Measurements from ENCODE around the gene AUNIP.

The AUNIP gene

DNA sequence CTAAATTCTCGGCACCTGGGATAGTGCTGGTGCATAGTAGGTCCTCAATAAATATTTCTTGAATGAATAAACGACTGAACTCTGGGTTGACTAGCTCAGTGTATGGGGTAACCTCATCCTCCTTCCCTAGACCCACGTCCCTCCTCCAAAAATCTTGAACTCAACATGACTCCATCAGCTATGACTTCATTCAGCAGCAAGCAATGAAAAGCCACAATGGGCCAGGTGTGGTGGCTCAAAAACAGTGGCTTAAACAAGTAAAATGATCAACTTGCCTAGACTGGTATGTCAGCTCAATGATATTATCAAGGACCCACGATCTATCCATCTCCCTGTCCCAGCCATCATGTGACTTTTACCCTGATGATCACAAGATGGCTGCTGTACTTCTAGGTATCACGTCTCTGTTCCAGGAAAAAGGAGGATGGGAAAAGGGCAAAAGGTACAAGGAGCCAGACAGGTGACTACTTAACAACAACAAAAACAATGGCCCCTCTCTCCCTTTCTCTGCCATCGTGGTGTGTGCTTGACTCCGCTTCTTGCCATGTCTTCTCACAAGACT is 29.2 kb upstream of the AUNIP start:
- no peak for DNase-seq

DNA sequence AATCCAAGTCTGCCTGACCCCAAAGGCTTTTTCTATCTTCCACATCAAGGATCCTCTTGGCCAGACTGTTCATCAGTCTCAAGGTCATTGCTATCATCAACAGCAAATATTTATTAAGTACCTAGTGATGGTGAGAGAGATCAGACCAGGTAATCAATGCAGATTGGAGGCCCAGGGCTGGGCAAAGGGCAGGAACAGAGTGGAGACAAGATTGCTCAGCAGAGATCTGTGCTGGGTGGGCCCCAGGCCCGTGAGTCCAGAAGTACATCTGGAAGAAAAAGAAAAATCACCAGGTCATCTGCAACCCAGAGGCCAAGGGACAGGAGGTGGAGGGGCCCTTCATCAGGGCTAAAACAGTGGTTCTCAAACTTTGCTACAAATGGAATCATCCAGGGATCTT is 26.3 kb upstream of the AUNIP start:
- no peak for DNase-seq

DNA sequence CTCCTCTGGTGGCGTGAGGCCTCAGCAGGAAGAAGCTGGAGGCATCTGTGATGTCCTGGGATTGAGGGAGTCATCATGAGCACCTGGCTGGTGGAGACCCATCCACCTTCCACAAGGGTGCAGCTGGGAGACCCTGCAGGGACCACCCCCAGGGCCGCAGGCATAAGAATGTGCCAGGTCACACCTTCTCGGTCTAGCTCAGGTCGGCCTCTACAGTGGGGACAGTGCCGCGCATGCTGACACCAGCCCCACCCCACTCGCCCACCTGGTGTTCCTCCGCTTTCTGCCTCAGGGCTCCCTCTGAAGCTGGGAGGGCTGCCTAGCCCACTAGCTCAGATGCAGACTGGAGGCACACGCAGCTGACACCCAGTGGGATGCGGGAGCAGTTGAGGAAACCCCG is 22.0 kb upstream of the AUNIP start:
- DNase-seq = no peak

DNA sequence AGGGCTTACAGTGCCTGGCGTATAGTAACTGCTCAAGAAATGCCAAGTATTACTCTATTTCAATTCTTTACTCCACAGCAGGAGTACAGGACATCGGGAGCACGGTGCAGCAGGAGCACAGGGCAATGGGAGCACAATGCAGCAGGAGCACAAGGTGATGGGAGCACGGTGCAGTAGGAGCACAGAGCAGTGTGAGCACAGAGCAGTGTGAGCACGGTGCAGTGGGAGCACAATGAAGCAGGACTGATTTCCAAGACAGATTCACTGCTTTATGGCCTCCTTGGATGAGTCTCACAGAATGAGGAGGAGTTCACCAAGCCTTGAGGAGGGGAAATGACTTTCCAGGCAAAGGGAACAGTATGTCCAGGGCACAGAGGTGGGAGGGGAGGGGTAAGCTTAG is 21.3 kb upstream of the AUNIP start:
- DNase-seq = no peak

DNA sequence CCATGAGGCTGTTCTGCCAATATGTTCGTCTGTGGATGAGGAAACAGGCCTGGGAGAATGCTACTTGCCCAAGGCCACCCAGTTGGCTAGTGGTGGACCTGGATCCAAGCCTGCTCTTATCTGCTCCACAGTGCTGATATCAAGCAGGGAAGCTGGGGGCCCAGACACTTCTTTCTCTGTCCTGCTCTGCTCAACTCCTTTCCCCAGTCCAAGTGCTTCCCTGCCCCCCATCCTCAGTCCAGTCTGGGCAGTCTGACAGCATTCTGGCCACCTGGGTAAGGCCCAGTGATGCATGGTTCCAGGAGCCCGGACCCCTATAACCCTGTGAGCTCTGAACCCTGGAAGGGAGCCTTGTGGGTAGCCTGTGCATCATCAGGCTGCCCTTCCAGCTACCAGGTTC is 20.4 kb upstream of the AUNIP start:
- no peak for DNase-seq

DNA sequence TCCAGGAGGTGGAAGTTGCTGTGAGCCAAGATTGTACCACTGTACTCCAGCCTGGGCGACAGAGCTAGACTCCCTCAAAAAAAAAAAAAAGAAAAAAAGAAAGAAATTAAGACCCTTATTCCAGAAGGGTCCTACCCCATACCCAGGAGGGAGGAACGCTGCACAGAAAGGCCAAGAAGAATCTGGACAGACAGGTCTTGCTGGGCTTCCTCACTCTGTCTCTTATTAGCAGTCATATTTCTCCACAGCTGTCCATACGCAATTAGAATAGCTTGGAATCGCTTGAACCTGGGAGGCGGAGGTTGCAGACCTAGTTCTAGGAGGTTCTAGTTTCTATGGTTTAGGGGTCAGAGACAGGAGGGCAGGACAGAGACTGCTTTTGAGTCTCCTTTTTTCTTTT is 19.4 kb upstream of the AUNIP start:
- DNase-seq = no peak

DNA sequence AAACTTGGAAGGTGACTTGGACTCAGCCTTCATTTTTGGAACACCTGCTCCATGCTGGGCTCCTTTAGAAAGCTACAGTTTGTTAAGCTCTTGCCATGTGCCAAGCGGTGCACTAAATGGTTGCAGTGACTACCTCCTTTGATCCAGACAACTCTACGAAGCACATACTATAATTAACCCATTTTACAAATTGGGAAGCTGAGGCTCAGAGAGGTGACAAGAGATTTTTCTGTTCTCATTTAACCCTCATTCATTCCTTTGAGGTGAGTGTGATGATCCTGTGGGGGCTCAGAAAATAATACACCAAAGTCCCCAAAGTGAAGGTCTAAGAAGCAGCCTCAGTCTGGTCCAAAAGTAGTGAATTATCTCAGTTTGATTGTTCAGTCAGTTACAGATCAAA is 17.9 kb upstream of the AUNIP start:
- no peak for DNase-seq

DNA sequence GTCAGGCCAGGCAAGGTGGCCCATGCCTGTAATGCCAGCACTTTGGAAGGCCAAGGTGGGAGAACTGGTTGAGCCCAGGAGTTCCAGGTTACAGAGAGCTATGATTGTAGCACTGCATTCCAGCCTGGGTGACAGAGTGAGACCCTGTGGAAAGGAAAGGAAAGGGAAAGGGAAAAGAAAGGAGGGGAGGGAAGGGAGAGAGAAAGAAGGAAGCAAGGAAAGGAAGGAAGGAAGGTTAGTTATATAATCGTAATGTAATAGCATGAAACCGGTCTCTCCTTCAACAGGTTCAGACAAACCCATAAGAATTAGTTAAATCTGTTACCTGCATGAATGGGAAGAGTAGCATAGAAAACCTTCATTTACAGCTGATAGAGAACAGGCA is 17.4 kb upstream of the AUNIP start:
- no peak for DNase-seq

DNA sequence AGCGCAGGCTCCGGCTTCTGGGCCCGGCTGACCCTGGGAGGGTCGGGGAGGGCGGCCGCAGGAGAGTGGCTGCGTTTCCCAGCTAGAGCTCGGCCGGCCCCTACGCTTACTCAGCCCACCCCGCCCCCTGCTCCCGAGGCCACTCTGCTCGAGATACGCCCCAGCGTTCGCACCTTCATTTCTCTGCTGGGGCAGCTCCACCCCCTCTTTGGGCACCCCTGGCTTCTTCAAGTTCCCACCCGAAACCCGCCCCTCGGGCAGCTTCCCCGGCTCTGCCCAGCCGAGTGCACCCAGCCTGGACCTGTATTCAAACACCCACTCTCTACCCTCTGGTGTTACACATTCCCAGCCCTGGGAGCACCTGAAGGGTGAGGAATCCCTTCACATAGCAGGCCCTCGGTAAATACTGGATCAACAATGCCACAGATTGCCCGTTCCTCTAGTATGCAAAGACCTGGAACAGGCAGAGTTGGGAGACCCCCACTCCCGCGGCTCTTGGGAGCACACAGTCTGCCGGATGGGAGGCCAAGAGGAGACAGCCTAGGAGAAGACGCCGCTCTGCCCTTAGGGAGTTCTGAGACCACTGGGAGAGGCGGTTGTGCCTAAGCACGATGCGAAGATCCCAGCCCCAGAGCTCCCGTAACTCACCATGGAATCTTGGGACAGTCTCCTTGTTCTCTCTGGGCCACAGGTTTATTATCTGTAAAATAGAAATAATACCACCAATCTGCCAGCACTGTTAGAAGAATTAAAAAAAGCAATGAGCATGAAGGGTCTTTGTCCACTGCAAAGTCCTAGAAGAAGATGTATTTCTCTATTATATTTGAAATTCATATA is 16.8 kb upstream of the AUNIP start:
- DNase-seq = no peak

DNA sequence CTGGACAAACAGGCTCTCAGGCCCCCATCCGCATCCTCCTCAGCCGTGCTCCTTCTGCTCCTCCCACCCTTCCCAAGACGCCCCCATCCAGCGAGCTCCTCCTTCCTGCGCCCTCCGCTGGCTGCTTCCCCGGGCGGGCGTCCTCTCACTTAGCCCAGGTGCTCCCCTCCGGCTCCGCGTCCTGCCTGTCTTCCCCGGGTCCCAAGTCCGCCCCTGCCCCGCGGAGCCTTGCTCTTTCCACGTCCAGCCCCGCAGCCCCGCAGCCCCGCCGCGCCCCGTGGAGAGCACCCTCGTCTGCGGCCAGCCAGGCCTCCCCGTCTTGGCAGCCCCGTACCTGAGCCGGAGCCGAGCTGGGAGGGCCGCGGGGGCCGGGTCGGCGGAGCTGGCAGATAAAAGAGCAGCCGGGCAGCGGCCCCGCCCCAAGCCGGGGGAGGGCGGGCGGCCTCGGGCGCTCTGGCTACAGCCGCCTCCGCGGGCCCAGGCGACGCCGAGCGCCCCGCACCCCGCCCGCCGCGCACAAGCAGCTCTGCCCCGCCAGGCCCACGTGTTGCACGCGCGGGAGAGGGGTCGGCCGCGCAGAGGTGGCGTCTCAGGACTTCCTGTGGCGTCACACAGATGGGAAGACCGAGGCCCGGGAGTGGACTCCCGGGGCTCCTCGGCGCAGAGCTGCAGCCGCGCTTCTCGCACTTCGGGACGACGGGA is 16.0 kb upstream of the AUNIP start, which contains the start of gene PAQR7:
Gene PAQR7 (minus strand): TSS at position 555 of the 702 bp plus-strand sequence. CDS start 11,869 bp downstream, outside the sequence.
- peak; percentile 75 for DNase-seq

DNA sequence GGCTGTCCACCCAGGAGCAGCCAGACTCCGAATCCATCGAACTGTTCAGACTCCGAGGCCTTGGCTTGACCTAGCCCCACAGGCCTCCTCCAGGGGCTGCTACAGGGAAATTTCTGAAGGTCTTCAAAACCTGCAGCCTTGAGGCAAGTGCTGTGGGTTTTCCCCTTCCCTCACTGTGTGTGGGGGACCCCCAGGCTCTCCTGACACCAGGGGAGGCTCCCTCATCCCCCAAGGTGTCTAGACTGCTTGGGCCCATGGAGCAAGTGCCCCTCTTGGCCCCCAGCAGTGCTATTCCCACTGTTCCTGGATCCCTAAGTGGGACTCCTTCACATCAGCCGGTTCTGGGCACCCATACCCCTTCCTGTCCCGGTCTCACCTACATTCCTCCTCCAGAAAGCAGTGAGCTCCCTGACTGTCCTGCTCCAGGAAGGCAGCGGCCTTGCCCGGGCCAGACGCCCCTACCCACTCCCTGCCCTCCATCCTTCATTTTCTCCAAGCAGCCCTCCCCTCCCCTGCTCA is 15.4 kb upstream of the AUNIP start:
- no peak for DNase-seq

DNA sequence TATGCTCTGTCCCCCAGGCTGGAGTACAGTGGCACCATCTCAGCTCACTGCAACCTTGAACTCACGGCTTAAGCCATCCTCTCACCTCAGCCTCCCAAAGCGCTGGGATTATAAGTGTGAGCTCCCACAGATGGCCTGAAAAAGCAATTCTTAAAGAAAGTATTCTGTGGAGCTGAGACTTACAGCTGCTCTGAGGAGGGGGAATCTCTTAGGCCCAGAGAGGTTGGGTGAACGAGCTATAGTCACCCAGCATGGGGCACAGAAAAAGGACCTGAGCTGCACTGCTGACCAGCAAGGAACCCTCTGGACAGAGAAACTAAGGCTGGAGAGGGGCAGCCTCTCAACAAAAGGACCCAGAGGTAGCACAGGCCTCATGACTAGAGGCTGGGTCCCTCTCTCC is 15.0 kb upstream of the AUNIP start:
- DNase-seq = no peak

DNA sequence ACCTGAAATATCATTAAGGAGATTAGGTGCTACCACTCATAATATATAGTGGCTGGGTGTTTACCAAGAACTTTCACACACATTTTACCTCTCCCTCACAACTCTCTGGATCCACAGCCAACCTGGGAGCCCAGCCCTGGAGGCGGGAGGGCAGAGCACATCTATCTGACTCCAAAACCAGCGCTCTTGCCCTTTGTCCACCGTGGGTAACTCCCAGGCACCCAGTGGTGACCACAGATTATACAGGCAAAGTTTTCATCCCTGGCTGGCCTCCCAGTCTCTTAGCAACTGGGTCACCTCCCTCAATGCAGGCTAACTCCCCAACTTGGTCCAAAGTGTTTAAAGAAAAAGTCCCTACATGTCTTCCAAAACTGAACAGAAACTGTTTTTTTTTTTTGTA is 13.9 kb upstream of the AUNIP start:
- DNase-seq = no peak

DNA sequence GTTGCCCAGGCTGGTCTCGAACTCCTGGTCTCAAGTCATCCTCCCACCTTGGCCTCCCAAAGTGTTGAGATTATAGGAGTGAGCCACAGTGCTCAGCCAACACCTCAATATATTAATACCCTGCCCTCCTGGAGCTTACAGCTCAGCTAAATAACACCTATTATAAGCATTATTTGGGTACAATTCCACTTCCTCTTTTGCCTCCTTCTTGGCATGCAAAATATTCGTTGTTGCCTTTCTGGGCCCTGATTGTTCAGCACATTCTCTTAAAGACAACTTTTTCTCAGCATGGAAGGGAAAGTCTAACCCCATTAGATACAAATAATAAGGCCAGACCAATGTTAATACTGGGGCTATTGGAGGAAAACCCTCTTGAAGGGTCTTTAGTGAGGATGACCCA is 13.5 kb upstream of the AUNIP start:
- no peak for DNase-seq

DNA sequence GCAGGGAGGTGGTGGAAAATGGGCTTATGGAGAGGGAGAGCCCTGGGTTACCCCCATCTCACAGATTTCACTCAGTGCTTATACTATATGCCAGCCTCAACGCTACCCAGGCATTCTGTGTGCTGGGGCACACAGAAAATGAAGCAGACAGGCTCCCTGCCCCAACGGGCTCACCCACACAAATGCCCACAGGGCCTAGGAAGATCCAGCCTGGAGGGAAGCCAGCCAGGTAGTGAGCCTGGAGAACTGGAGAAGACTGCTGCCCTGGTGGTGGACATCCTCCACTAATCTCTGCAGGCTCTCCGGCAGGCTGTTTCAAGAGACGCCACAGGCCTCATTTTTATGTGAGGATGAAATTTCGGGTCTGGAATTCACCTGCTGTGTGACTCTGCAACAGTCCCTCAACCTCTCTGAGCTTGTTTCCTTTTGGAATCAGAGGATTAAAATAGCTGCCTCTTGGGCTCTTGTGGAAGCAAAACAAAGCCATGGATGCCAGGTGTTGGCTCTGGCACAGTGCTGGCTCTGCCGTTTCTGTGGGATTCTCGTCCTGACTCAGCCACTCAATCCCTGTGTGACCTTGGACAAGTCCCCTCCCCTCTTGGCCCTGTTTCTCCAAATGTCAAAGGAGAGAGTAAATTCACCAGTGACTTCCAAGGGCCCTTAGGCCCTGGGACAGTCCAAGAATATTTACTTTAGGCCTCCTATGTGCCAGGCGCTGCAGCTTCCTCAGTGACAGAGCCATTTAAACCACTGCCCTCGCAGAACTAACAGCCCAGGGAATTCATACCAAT is 12.6 kb upstream of the AUNIP start:
- no peak for DNase-seq

DNA sequence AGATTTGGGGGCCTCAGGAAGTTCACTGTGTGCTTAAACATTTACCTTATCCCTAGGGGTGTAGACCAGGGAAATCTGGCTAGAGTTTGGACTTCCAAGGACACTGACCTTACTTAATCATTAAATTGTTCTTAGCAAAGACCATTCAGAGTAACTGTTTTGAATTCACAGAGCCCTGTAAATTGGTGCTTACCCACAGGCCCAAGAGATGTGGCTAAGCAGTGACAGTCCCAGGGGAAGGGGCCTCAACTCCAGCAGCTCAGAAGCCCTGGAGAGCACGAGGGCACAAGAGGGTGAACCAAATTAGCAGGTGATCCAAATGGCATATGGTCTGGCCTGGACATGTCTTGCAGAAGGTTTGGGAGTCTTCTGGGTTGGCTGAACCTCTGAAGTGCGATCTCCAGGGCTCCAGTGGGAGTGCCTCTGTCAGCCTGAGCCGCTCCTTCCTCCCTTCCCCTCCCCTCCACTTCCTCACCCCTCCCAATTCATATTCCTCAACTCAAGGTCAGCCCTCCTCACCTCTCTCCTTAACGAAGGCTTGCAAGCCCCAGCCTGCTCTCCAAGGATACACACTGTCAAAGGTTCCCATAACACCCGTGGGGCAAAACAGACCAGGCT is 11.9 kb upstream of the AUNIP start:
- no peak for DNase-seq

DNA sequence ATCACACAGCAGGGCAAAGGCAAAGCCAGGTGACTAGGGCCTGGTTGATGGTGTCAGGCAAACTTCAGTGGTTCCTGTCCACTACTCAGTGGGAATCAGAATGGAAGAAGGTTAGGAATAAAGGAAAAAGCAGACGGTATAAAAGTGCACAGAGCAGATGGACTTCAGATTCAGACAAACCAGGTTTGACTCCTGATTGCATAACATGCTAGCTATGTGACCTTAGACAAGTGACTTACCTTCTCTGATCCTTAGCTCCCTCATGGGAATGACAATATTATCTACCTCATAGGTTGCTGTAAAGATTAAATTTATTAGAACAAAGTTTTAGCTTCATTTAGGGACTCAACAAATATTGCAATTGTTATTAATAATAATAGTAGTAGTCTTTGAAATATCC is 11.4 kb upstream of the AUNIP start:
- DNase-seq = no peak

DNA sequence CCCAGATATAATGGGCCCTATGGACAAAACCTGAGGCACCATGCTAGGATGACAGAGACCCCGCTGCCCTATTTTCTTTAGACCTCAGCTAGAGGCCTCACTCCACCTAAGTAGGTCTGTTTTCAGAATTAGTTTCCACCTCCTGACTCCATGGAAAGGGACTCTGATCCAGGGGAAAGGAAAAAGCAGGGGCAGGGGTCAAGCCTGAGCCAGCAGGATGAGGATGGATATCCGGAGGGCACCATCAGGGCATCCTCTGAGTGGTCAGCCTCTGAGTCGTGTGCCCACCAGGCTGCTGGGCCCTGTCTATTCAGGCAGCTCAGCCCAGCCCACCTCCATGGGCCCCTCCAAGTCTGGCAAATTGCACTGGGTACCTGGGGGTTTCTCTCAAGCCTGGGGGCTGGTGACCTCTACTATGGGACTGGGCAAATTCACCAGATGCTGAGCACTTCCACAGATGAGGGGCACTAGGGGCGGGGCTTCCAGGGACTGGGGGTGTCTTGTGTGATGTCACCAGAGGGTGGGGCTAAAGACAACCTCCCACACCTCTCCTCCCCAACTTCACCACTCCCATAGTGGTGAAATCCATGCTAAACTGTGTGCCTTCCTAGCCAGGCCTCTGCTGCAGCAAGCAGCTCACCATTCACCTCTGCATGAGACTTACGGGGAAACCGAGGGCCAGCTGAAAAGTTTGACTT is 10.8 kb upstream of the AUNIP start:
- DNase-seq = no peak

DNA sequence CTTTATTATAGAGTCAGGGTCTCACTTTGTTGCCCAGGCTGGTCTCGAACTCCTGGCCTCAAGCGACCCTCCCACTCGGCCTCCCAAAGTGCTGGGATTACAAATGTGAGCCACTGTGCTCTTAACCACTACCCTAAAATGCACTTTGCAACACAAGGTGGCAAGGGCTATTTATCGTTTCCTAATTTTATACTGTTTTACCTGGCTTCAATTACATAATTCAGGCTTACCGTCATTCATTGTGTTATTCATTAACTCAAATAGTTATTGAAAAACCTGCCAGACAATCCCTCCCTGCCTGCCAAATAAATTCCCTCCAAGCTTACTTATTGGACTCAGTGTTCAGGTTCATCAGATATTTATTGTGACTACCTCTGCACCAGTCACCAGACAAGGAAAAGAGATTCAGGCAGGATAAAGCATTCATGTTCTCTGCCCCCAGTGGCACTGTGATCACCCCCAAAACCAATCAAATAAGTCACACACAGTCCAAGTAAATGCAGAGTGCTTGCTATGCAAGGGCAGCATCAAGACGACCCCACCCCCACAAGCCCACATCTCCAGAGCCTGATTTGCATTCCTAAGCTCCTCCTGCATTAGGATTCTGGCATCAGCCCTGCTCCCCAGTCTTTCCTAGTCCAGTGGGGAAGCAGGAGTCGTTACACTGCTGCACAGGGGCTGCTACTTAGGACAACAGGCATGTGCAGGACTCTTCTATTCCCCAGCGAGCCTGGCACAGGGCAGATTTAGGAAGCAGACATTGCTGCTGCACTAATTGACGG is 8.1 kb upstream of the AUNIP start:
- DNase-seq = no peak

DNA sequence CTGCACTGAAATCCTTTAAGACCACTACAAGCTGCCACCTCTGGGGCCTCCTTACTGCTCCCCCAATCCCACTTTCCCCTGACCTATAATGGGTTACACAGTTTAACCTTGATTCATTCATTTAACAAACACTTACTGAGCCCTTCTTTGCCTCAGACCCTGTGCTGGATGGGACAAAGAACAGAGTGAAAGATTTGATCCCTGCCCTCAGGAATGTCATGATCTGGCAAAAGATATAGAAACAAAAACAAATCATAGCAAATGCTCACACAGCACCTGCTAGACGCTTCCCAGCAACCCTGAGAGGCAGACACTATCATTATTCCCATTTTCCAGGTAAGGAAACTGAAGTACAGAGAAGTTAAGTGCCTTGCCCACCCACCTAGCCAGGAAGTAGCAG is 7.0 kb upstream of the AUNIP start:
- DNase-seq = no peak

DNA sequence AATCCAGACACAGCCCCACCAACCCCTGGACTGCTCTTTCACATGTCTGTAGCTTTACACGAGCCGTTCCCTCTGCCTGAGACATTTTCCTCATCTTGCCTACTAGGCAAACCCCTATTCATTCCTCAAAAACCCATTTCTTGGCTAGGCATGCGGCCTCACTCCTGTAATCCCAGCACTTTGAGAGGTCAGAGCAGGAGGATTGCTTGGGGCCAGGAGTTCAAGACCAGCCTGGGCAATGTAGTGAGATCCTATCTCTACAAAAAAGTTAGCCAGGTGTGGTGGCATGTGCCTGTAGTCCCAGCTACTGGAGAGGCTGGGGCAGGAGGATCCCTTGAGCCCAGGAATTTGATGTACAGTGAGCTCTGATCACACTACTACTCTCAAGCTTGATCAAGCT is 5.2 kb upstream of the AUNIP start:
- no peak for DNase-seq
